Muscle of arm (tissue), 12 donors: Measurements from ENCODE around the gene TRAPPC11. TPM values are rescaled to one million over a fixed set of nuclear protein-coding genes. Genes with fewer than 3 reads are reported as not detected.
A peak's percentile ranks its signal among the peaks of the same experiment; 100 is the strongest.

Experiments
- DNase-seq: peaks from one replicate; pipeline ENCODE4 v3.0.0-alpha.2; 2013
- polyA plus RNA-seq, 12 donors: library from polyadenylated mRNA; unstranded; fragments of 120-200 nt; gene quantifications; one replicate each; pipeline ENCODE4 v1.2.1, GENCODE V29; 2013; ENCODE audit not compliant: insufficient read length in 12 of 12

The TRAPPC11 gene
- polyA plus RNA-seq, 12 donors = 22.4 to 41.9 (median 32.3) TPM; not detected in 1

GRCh38 chr4:183636503-183636902 is 22.6 kb upstream of the TRAPPC11 start:
- DNase-seq = no peak

GRCh38 chr4:183636923-183637322 is 22.2 kb upstream of the TRAPPC11 start:
- no peak for DNase-seq

- DNase-seq = no peak
Observed at GRCh38 chr4:183637461-183637860, 21.6 kb upstream of the TRAPPC11 start.

- DNase-seq = no peak
Observed at GRCh38 chr4:183638436-183638835, 20.7 kb upstream of the TRAPPC11 start.

- DNase-seq = no peak
Observed at GRCh38 chr4:183639291-183639690, 19.8 kb upstream of the TRAPPC11 start.

GRCh38 chr4:183645326-183645725 is 13.8 kb upstream of the TRAPPC11 start:
- no peak for DNase-seq

GRCh38 chr4:183657564-183657963 is 1.5 kb upstream of the TRAPPC11 start:
- DNase-seq = no peak

- peak; percentile 20 for DNase-seq
Observed at GRCh38 chr4:183658362-183659028, 598 bp upstream of the TRAPPC11 start.

- no peak for DNase-seq
Observed at GRCh38 chr4:183659872-183660242, 764 bp downstream of the TRAPPC11 start.

- DNase-seq = no peak
Observed at GRCh38 chr4:183666088-183666487, 7.0 kb downstream of the TRAPPC11 start.

- no peak for DNase-seq
Observed at GRCh38 chr4:183670251-183670650, 11.2 kb downstream of the TRAPPC11 start.

GRCh38 chr4:183670960-183671555 is 12.0 kb downstream of the TRAPPC11 start:
- no peak for DNase-seq

- DNase-seq = no peak
Observed at GRCh38 chr4:183674153-183674552, 15.1 kb downstream of the TRAPPC11 start.

GRCh38 chr4:183675625-183676024 is 16.5 kb downstream of the TRAPPC11 start:
- peak; percentile 35 for DNase-seq

GRCh38 chr4:183681119-183681518 is 22.0 kb downstream of the TRAPPC11 start:
- no peak for DNase-seq

- no peak for DNase-seq
Observed at GRCh38 chr4:183686461-183686860, 27.4 kb downstream of the TRAPPC11 start.

- DNase-seq = no peak
Observed at GRCh38 chr4:183688216-183688615, 29.1 kb downstream of the TRAPPC11 start.

- no peak for DNase-seq
Observed at GRCh38 chr4:183691006-183691405, 31.9 kb downstream of the TRAPPC11 start.

- no peak for DNase-seq
Observed at GRCh38 chr4:183691897-183692296, 32.8 kb downstream of the TRAPPC11 start.

- DNase-seq = no peak
Observed at GRCh38 chr4:183698909-183699308, 39.8 kb downstream of the TRAPPC11 start.

GRCh38 chr4:183700407-183700806 is 41.3 kb downstream of the TRAPPC11 start:
- DNase-seq = no peak

- DNase-seq = no peak
Observed at GRCh38 chr4:183702492-183702891, 43.4 kb downstream of the TRAPPC11 start.

- DNase-seq = no peak
Observed at GRCh38 chr4:183714626-183715025, 55.5 kb downstream of the TRAPPC11 start.

- no peak for DNase-seq
Observed at GRCh38 chr4:183716302-183716701, 57.2 kb downstream of the TRAPPC11 start.
